NCI-H2107 (cell line): ENCODE data around the gene HOXB13.
"Not testable (repeated sequence)": the region's sequence is repeated elsewhere in the genome, so short reads cannot be mapped to it uniquely, and the experiment has no call there.

Experiments used
- DNase-seq: peaks from one replicate; lab custom pipeline; 2025; lab: John Stamatoyannopoulos, UW

The HOXB13 gene

GRCh38 chr17:48726114-48726915, 2.2 kb downstream of the HOXB13 start:
- DNase-seq, result no peak

GRCh38 chr17:48725288-48726064, 3.1 kb downstream of the HOXB13 start:
- no peak for DNase-seq

GRCh38 chr17:48725004-48725287, 3.6 kb downstream of the HOXB13 start:
- no peak for DNase-seq

GRCh38 chr17:48724251-48725003, 4.1 kb downstream of the HOXB13 start:
- peak; percentile 52 for DNase-seq

GRCh38 chr17:48723423-48724250, 4.9 kb downstream of the HOXB13 start:
- no peak for DNase-seq

DNA sequence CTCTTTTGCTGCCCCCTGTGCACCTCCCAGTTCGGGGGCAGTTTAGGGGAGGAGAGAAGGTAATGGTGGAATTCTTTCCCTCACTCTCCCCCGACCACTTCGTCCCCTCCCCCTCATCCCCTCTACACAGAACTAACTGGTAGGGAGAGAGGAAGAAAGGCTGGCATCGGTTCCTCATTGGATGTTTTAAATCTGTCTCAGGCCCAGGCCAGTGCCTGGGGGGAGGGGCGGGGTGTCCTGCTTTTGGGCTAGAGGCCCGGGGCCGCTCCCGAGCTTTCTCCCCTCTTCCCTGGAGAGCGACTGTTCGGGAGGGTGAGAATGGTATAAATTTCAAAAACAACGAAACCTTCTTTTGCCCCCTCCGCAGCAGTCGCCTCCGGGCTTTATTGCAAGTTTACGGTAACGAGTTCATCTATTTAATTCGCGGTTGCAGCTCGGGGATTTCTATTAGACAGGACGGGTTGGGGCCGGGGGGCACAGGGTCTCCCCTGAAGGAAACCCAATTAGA, 5.6 kb downstream of the HOXB13 start, which contains the start of gene PRAC2:
TSS of gene PRAC2 (plus strand) at position 271 of the 508 bp plus-strand sequence. CDS start 1,226 bp downstream, outside the sequence.
- DNase-seq, result no peak

DNA sequence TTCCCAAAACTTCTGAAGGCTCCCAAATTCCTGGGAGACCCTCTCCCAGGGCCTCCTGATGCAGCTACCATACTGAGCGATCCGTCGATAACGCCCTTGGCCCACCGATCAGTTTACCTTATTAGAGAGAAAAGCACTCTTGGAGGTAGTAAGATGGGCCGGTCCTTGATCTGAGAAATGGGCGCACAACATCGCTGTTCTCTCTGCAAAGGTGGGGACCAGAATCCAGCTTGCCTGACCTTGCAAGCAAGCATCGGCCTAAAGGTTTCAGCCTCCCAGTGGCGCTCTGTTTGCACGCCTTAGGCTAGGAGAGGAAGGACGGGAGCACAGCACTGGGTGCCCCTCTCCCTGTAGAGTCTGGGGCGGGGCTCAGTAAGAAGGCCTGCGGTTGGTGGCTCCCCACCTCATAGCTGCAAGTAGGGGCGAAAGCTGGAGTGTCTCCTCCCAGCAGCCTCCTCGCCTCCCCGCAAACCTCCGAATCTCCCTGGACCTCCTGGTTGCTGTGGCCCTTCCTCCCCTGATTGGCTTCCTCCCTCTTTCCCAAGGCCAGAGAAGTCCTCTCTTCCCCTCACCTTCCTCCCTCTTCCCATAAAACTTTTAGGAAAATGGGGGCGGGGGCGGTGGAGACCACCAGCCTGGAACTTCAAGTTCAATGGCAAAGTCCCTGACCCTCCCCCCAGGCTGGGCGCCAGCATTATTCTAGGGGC, 6.2 kb downstream of the HOXB13 start, which contains the start of gene PRAC1:
TSS of gene PRAC1 (minus strand) at position 318 of the 707 bp plus-strand sequence. CDS start at position 192, 126 bp downstream.
- no peak for DNase-seq

- no peak for DNase-seq
These were observed 7.5 kb downstream of the HOXB13 start for GRCh38 chr17:48721009-48721402.

DNA sequence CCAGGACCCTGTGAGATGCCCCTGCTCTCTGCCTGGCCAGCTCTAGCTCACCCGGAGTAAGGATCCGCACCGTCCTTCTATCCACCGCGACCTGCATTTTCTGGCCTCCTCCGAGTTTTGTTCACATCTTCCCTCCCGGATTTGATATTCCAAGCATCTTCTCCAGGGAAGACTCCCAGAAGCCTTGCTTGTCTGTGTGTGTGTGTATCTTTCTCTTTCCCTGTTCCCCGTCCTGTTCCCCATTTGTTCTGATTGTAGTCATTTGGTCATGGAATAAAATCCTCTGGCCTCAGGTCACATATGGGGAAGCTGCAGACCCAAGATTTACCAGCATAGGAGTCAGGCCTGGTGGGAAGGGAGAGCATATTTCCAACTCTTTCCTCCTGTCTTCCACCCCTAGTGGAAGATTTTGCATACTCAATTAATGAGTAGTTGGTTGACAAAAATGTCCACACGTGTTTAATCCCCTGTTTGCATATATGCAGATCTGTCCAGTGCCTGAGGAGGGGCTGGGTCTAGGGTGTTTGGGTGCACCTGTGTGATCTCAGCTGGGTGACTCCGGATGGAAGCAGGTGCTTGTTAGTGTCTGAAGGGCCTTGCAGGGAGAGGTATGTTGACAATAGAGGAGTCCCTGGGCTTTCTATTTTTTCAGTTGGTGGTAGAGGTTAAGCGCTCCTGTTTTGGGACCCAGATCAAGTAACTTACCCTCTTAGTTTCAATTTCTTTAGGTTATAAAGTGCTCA, 8.1 kb downstream of the HOXB13 start:
- DNase-seq, result no peak

DNA sequence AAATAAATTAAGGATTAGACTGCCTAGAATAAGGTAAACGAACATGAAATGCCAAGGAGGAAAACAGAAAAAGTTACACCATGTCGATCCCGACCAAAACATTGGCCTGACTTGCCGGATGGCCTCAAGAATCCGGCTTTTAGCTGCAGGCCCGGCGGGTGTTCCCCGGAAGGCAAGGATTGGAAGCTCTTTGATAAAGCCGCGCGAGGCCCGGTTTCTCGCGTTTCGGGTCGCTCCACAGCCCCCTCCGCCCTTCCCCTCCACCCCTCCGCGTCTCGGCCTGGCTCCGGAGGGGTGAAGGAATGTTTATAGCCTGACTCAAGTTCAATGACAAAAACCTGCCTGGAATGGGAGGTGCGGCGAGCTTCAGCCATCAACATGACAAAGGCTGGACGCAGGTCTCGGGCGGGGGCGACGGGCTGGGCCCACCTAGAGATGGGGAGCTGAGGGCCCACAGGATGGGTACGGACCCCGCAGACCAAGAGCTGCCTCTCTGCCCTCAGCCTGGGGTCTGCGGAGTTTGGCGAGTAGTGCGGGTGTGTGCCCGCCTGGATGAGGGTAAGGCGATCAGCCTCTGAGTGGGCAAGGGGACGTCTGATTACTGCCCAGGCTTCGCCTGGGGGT, 8.8 kb downstream of the HOXB13 start:
- DNase-seq, result no peak

GRCh38 chr17:48718761-48719641, 9.5 kb downstream of the HOXB13 start:
- no peak for DNase-seq

GRCh38 chr17:48718227-48718760, 10.3 kb downstream of the HOXB13 start:
- DNase-seq, result no peak

DNA sequence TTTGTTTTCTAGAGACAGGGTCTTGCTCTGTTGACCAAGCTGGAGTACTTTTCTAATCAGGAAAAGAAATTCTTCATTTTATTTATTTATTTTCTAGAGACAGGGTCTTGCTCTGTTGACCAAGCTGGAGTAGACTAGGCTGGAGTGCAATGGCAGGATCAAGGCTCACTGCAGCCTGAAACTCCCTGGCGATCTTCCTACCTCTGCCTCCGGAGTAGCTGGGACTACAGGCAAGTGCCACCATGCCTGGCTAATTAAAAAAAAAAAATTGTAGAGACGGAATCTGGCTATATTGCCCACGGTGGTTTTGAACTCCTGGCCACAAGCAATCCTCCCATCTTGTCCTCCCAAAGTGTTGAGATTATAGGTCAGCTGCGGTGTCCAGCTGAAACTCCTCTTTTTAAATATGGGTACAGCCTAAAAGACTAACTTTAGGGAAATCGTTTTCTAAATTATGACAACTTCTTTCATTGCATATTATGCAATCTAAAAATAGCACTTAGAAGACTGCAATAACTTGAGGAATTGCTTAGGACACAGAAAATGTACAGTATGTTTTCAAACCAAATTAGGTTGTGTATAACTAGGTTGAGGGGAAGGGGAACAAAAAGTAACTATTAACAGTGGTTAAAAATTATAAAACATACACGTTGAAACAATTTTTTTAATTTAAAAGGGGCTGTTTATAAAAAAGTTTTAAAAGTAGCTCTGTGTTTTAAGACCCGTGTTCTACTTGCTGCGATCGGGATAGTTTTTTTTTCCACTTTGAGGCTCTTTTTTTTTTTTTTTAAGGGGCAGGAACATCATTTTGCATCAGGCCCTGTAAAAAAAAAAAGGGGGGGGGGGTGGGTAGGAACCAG, 11.0 kb downstream of the HOXB13 start:
- no peak for DNase-seq

DNA sequence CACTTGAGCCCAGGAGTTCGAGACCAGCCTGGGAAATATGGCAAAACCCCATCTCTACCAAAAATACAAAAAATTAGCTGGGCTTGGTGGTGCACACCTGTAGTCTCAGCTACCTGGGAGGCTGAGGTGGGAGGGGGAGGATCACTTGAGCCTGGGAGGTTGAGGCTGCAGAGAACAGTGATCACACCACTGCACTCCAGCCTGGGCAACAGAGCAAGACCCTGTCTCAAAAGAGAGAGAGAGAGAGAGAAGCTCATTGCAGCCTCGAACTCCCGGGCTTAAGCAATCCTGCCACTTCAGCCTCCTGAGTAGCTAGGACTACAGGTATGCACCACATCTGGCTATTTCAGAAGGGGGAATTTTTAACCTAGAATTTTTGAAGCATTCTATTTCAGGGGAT, 12.0 kb downstream of the HOXB13 start:
- DNase-seq, result not testable (repeated sequence)

DNA sequence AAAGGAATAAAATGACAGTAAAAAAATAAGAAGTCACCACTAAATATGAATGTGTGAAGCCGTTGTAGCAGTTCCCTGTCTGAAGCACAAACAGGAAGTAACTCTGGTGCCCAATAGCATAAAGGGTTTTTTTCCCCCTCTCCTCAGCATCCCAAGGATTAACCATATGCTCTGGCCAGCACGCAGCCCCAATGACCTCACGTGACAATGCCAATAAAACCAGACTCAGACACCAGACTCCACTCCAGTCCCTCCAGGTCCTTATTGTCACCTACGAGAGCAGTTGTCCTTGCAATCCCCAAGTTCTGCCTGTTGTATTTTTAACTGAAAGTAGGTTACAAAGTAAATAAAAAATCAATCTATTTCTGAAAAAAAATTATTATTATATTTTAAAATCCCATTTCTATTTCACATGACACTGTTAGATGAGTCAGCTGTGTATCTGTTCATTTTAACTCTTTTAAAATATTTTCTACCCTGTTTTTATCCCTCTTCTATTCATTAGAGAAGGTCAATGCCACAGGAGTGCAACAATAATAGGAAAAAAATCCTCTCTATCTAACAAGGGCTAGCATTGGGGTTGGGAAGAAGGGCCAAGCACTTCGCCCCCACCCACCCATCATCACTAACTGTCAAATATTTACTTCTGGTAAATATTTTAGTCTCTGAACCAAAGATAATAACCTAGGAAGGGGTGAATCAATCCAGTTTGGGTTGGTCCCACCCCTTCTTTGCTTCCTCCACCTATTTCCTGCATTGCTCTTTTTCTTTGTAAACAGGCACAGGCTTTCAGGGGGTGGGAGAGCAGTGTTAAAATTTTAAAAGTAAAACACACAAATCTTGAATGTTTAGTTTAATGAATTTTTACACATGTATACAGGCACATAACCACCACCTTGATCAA, 12.8 kb downstream of the HOXB13 start:
- no peak for DNase-seq

GRCh38 chr17:48711128-48711527, 17.4 kb downstream of the HOXB13 start:
- DNase-seq, result no peak
